ENCODE results near the gene SELP.

SELP gene

GRCh38 chr1:169576241-169576934 lies 53.5 kb downstream of the SELP start:
- no peak for DNase-seq (ENCODE audit: low read depth)

GRCh38 chr1:169574336-169574735 lies 55.6 kb downstream of the SELP start:
- no peak for DNase-seq (ENCODE audit: low read depth)

GRCh38 chr1:169572187-169572586 lies 57.7 kb downstream of the SELP start:
- DNase-seq (ENCODE audit: low read depth): no peak

GRCh38 chr1:169571450-169571849 lies 58.5 kb downstream of the SELP start:
- DNase-seq (ENCODE audit: low read depth): no peak

GRCh38 chr1:169570172-169570574 lies 59.8 kb downstream of the SELP start:
- DNase-seq (ENCODE audit: low read depth): no peak

GRCh38 chr1:169568497-169568896 lies 61.4 kb downstream of the SELP start:
- DNase-seq (ENCODE audit: low read depth): no peak

- DNase-seq (ENCODE audit: low read depth): no peak
Measured at GRCh38 chr1:169565335-169566271, 64.3 kb downstream of the SELP start.

- no peak for DNase-seq (ENCODE audit: low read depth)
Measured at GRCh38 chr1:169563650-169564049, 66.3 kb downstream of the SELP start.

GRCh38 chr1:169563019-169563615 lies 66.8 kb downstream of the SELP start:
- no peak for DNase-seq (ENCODE audit: low read depth)

GRCh38 chr1:169561692-169562091 lies 68.2 kb downstream of the SELP start:
- no peak for DNase-seq (ENCODE audit: low read depth)

GRCh38 chr1:169557131-169557530 lies 72.8 kb downstream of the SELP start:
- DNase-seq (ENCODE audit: low read depth): no peak

GRCh38 chr1:169550294-169550693 lies 79.6 kb downstream of the SELP start:
- no peak for DNase-seq (ENCODE audit: low read depth)

GRCh38 chr1:169548282-169548681 lies 81.6 kb downstream of the SELP start:
- DNase-seq (ENCODE audit: low read depth): no peak

GRCh38 chr1:169546087-169546995 lies 83.6 kb downstream of the SELP start:
- peak; percentile 29 for DNase-seq (ENCODE audit: low read depth)

- no peak for DNase-seq (ENCODE audit: low read depth)
Measured at GRCh38 chr1:169545472-169545871, 84.5 kb downstream of the SELP start.

- DNase-seq (ENCODE audit: low read depth): no peak
Measured at GRCh38 chr1:169538998-169539871, 90.7 kb downstream of the SELP start.
